Measurements from ENCODE around the gene C6orf141. TPM values are rescaled to one million over a fixed set of nuclear protein-coding genes. Genes with fewer than 3 reads are reported as not detected.

C6orf141 gene
- under 1 TPM; 0.23 to 0.49 (median 0.44) TPM for total RNA-seq
- 0.72 TPM for polyA plus RNA-seq
- long read RNA-seq, donor 1: 0 reads
- long read RNA-seq, donor 2: 0 reads
- long read RNA-seq, donor 3, partial matches to known transcripts: 1 of 1 reads
- long read RNA-seq, donor 3, other reads (novel, unspliced or antisense): 0 of 1 reads
- long read RNA-seq, donor 4: 0 reads

- WGBS: 2% methylated on average over 42 of the region's 42 CpGs
- H3K4me1 ChIP-seq (ENCODE audit: control insufficient read depth, insufficient read depth, low read length): no peaks in the 10 kb centered on the region
- ATAC-seq: peak; percentile 52 to 74
- H3K9me3 ChIP-seq (ENCODE audit: control insufficient read depth, low read length): no peaks in the 10 kb centered on the region
- H3K27me3 ChIP-seq (ENCODE audit: control insufficient read depth, insufficient read depth): no peaks in the 10 kb centered on the region
- peak within 1 kb of the TSS; percentile 47 for H3K4me3 ChIP-seq (ENCODE audit: low read length)
- peak in 2 of 3 donors; percentile 22 to 69 for DNase-seq
- intact Hi-C loops (cut with DNase I): no loop called here
- H3K27ac ChIP-seq (ENCODE audit: low read length): no peak within 1 kb of the TSS
Observed at GRCh38 chr6:49550492-49551077, at the start of gene C6orf141. Gene C6orf141, plus strand, starts transcription at chr6:49550668. Its CDS starts 125 bp downstream, at chr6:49550793.

GRCh38 chr6:49504666-49505065 lies 45.8 kb upstream of the C6orf141 start:
- DNase-seq (no peak), ATAC-seq (no peak)
- intact Hi-C loops (cut with DNase I): no loop called here
- Histone ChIP-seq H3K4me1 (ENCODE audit: control insufficient read depth, insufficient read depth, low read length) (no peaks in the 10 kb centered on the region), H3K9me3 (ENCODE audit: control insufficient read depth, low read length) (no peaks in the 10 kb centered on the region), H3K27me3 (ENCODE audit: control insufficient read depth, insufficient read depth) (no peaks in the 10 kb centered on the region), H3K27ac (ENCODE audit: low read length) (no peak overlapping the region), H3K4me3 (ENCODE audit: low read length) (no peak overlapping the region)
- 76% methylated on average over 5 of the region's 5 CpGs for WGBS

DNA sequence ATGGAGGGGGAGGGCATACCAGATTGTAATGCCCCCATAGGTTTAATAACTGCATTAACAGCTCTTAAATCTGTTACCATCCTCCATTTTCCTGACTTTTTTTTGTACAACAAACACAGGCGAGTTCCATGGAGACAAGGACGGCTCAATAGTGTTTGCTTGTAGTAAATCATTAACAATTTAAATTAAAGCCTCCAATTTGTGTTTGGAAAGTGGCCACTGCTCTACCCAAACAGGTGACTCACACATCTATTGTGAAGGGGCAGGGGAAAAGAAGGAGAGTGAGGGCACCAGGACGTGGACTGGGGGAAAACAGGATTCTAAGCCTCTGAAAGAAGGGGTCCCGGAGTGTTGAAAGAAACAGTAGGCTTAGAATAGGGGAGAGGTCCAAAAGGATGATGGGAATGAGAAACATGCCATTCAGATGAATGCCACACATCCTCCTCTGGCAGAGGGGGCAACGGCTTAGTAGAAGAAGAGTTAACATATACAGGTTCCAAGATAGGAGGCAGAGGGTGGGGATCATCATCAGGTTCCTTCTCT lies 43.8 kb upstream of the C6orf141 start:
- Histone ChIP-seq H3K4me1 (ENCODE audit: control insufficient read depth, insufficient read depth, low read length) (no peaks in the 10 kb centered on the region), H3K27me3 (ENCODE audit: control insufficient read depth, insufficient read depth) (no peaks in the 10 kb centered on the region), H3K9me3 (ENCODE audit: control insufficient read depth, low read length) (no peaks in the 10 kb centered on the region), H3K4me3 (ENCODE audit: low read length) (no peak overlapping the region), H3K27ac (ENCODE audit: low read length) (no peak overlapping the region)
- DNase-seq: no peak
- 79% methylated on average over 5 of the region's 5 CpGs for WGBS
- no peak for ATAC-seq
- intact Hi-C loops (cut with DNase I): no loop called here

GRCh38 chr6:49509342-49509741 lies 41.1 kb upstream of the C6orf141 start:
- DNase-seq (no peak), ATAC-seq (no peak)
- no peaks in the 10 kb centered on the region for H3K27me3 ChIP-seq (ENCODE audit: control insufficient read depth, insufficient read depth)
- H3K4me1 ChIP-seq (ENCODE audit: control insufficient read depth, insufficient read depth, low read length): no peaks in the 10 kb centered on the region
- H3K9me3 ChIP-seq (ENCODE audit: control insufficient read depth, low read length): no peaks in the 10 kb centered on the region
- WGBS: 72% methylated on average over 3 of the region's 3 CpGs
- no peak overlapping the region for H3K27ac ChIP-seq (ENCODE audit: low read length)
- no peak overlapping the region for H3K4me3 ChIP-seq (ENCODE audit: low read length)
- intact Hi-C loops (cut with DNase I): no loop called here

- no peaks in the 10 kb centered on the region for H3K9me3 ChIP-seq (ENCODE audit: control insufficient read depth, low read length)
- H3K4me3 ChIP-seq (ENCODE audit: low read length): no peak overlapping the region
- no peaks in the 10 kb centered on the region for H3K4me1 ChIP-seq (ENCODE audit: control insufficient read depth, insufficient read depth, low read length)
- H3K27me3 ChIP-seq (ENCODE audit: control insufficient read depth, insufficient read depth): no peaks in the 10 kb centered on the region
- H3K27ac ChIP-seq (ENCODE audit: low read length): no peak overlapping the region
- no peak for DNase-seq
- ATAC-seq: no peak
- intact Hi-C loops (cut with DNase I): no loop called here
- WGBS: 81% methylated on average over 2 of the region's 2 CpGs
Observed at GRCh38 chr6:49513153-49513989, 37.1 kb upstream of the C6orf141 start.

- intact Hi-C loops (cut with DNase I): no loop called here
- Histone ChIP-seq H3K9me3 (ENCODE audit: control insufficient read depth, low read length) (no peaks in the 10 kb centered on the region), H3K27ac (ENCODE audit: low read length) (no peak overlapping the region), H3K4me3 (ENCODE audit: low read length) (no peak overlapping the region), H3K27me3 (ENCODE audit: control insufficient read depth, insufficient read depth) (no peaks in the 10 kb centered on the region), H3K4me1 (ENCODE audit: control insufficient read depth, insufficient read depth, low read length) (no peaks in the 10 kb centered on the region)
- ATAC-seq: no peak
- 72% methylated on average over 8 of the region's 8 CpGs for WGBS
- DNase-seq: no peak
Observed at GRCh38 chr6:49514571-49515484, 35.6 kb upstream of the C6orf141 start.

DNA sequence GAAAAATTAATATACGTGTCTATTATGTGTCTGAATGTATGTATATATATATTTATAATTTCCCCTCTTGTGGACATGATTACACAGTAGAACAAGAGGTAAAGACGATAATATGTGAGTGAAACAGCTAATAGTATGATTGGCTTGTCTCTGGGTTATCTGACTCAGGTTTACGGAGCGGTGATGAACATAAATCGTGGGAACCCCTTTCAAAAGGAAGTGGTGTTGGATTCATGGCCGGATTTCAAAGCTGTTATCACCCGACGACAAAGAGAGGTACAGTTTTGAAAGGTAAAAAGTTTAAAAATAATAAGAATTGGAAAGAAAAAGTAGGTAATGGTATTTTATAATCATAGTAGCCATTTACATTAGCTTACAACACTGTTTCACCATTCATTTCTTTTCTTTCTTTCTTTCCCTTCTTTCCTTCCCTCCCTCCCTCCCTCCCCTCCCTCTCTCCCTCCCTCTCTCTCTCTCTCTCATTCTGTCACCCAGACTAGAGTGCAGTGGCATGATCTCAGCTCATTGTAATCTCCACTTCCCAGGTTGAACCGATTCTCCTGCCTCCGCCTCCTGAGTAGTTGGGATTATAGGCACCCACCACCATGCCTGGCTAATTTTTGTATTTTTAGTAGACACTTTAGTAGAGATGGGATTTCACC lies 34.9 kb upstream of the C6orf141 start:
- ATAC-seq (no peak), DNase-seq (no peak)
- 67% methylated on average over 10 of the region's 10 CpGs for WGBS
- H3K4me1 ChIP-seq (ENCODE audit: control insufficient read depth, insufficient read depth, low read length): no peaks in the 10 kb centered on the region
- no peak overlapping the region for H3K27ac ChIP-seq (ENCODE audit: low read length)
- H3K9me3 ChIP-seq (ENCODE audit: control insufficient read depth, low read length): no peaks in the 10 kb centered on the region
- no peaks in the 10 kb centered on the region for H3K27me3 ChIP-seq (ENCODE audit: control insufficient read depth, insufficient read depth)
- intact Hi-C loops (cut with DNase I): no loop called here
- no peak overlapping the region for H3K4me3 ChIP-seq (ENCODE audit: low read length)

DNA sequence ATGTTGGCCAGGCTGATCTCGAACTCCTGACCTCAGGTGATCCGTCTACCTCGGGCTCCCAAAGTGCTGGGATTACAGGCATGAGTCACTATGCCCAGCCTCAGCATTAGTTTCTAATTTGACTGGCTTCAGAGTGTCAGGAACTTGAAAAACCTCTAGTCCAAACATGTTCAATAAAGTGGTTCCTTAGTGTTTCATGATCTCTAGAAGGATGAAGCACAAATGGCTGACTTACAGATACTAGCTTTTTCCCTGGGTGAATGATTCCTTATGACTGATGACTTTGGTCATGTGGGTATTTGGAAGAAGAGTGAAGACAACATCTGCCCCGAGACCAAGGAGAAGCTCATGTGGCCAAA lies 34.3 kb upstream of the C6orf141 start:
- DNase-seq (no peak), ATAC-seq (no peak)
- Histone ChIP-seq H3K4me3 (ENCODE audit: low read length) (no peak overlapping the region), H3K9me3 (ENCODE audit: control insufficient read depth, low read length) (no peaks in the 10 kb centered on the region), H3K4me1 (ENCODE audit: control insufficient read depth, insufficient read depth, low read length) (no peaks in the 10 kb centered on the region), H3K27ac (ENCODE audit: low read length) (no peak overlapping the region), H3K27me3 (ENCODE audit: control insufficient read depth, insufficient read depth) (no peaks in the 10 kb centered on the region)
- WGBS: 84% methylated on average over 4 of the region's 4 CpGs
- intact Hi-C loops (cut with DNase I): no loop called here

DNA sequence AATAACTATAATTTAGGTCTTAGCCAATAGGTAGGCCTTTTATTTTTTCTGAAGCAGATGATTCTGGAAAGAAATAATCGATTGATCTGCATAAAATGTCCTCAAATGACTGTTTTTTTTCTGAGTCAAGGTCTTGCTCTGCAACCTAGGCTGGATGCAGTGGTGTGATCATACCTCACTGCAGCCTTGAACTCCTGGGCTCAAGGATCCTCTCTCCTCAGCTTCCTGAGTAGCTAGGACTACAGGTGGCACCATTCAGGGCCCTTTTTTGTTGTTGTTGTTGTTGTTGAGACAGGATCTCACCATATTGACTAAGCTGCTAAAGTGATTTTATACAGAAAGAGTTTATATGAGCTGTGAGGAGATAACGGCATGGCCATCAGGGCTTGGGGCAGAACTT lies 32.5 kb upstream of the C6orf141 start:
- DNase-seq (no peak), ATAC-seq (no peak)
- Histone ChIP-seq H3K4me1 (ENCODE audit: control insufficient read depth, insufficient read depth, low read length) (no peaks in the 10 kb centered on the region), H3K9me3 (ENCODE audit: control insufficient read depth, low read length) (no peaks in the 10 kb centered on the region), H3K27ac (ENCODE audit: low read length) (no peak overlapping the region), H3K4me3 (ENCODE audit: low read length) (no peak overlapping the region), H3K27me3 (ENCODE audit: control insufficient read depth, insufficient read depth) (no peaks in the 10 kb centered on the region)
- intact Hi-C loops (cut with DNase I): no loop called here
- WGBS: 86% methylated on average over 2 of the region's 2 CpGs

GRCh38 chr6:49519660-49520059 lies 30.8 kb upstream of the C6orf141 start:
- intact Hi-C loops (cut with DNase I): no loop called here
- Histone ChIP-seq H3K9me3 (ENCODE audit: control insufficient read depth, low read length) (no peaks in the 10 kb centered on the region), H3K27me3 (ENCODE audit: control insufficient read depth, insufficient read depth) (no peaks in the 10 kb centered on the region), H3K4me1 (ENCODE audit: control insufficient read depth, insufficient read depth, low read length) (no peaks in the 10 kb centered on the region), H3K27ac (ENCODE audit: low read length) (no peak overlapping the region), H3K4me3 (ENCODE audit: low read length) (no peak overlapping the region)
- DNase-seq (no peak), ATAC-seq (no peak)
- WGBS: 70% methylated on average over 1 of the region's 1 CpG
